DMS 273 treated with DMSO at 0.1 percent for 48 hours (cell line): ENCODE data around the gene ULK4.
"Not testable (repeated sequence)": the region's sequence is repeated elsewhere in the genome, so short reads cannot be mapped to it uniquely, and the experiment has no call there.

Experiments
- DNase-seq: peaks from one replicate; lab custom pipeline; 2025; lab: John Stamatoyannopoulos, UW

The ULK4 gene

DNA sequence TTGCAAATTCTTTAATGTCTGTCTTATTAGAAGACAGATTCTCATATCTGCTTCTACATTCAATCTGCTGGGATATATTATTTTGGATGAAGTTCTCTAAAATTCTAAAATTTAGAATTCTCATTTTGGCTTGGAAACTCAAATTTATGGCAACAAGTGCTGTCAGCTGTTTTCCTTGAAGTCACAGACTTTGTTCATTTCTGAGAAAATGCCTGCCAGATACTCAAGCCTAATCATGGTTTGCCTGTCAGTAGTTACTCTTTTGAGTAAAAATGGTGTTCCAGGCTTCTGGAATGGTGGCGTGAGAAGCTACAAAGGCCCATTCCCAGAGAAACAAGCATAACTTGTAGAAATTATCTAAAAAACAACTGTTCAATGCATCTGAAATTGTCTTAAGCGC lies 646.8 kb downstream of the ULK4 start:
- no peak for DNase-seq

DNA sequence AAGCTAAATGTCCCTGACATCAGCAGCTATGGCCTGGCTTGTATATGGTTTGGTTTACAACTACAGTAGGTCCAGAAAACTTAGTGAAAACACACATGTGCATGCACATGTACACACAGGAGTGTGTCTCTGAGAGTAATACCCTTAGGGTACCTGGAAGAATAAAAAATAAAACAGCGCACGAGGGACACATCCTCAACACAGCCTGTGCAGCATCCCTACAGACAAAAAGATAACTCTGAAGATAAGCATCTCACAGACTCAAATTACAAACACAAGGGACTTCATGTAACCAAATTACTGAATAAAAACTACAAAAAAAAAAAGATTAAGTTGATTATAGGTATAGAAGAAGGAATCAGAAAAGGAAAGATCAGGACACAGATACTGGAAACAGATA lies 653.8 kb downstream of the ULK4 start:
- DNase-seq: no peak

DNA sequence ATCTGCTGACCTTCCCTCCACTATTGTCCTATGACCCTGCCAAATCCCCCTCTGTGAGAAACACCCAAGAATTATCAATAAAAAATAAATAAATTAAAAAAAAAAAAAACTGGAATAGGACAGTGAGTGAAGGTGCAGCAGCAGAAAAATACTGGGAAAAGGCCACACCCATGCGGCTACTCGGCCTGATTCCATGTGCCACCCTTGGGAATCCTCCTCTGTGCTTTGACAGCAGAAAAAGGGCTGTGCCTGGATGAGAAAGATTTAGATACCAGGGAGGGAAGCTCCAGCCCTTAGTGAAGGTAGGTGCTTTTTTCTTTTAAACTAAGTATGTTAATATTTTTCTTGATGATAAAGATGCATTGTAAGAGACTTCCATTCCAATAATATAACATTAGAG lies 654.8 kb downstream of the ULK4 start:
- no peak for DNase-seq

DNA sequence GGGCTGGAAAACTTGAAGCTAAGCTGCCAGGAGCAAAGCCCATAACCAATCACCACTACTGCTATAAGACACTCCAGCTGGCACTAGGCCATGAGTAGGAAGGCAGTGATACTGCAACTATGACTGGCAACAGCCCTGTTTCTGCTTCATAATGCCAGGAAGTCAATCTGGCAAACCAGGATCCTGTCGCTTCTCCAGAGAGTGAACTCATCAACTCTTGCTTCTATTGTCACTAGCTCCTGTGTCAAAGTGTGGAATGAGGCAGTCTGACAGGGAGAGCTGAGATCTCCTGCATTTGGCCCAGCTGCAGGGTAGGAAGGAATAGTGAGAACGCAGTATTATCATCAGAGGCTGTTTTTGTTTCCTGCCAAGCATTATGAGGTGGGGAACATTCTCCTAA lies 657.3 kb downstream of the ULK4 start:
- DNase-seq: no peak

DNA sequence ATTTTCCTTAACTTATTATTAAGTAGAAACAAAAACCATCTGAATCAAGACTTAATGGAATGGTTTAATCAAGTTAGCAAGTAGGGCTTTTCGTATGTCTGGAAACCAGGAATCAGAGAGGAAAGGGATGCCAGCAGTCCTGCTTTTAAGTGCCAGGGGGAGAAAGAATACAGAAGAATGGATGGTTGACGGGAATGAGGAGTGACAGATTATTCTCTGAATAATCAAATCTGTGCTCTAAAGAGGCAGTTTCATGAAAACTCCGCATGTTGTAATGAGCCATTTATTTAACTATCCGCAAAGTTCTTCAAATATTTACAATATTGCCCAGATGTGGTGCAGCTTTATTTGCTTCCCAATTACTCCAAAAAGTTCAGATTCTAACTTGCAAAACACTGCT lies 659.6 kb downstream of the ULK4 start:
- DNase-seq: no peak

DNA sequence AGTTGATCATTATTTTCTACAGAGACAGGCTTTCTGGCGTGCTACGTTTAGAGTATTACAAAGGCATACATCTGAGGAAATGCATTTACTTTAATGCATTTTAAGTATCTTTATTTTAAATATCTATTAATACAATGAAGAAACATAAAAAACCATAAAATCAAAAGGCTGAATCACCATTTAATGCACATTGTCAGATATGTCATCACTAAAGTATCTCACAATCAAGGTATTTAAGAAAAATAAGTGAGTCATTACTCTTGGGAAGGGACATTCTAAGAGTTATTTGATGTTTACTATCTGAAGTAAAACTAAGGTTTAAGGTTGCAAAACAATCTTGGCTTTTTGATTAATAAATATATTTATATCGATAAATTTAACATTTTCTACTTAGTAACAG lies 660.4 kb downstream of the ULK4 start:
- DNase-seq: no peak

DNA sequence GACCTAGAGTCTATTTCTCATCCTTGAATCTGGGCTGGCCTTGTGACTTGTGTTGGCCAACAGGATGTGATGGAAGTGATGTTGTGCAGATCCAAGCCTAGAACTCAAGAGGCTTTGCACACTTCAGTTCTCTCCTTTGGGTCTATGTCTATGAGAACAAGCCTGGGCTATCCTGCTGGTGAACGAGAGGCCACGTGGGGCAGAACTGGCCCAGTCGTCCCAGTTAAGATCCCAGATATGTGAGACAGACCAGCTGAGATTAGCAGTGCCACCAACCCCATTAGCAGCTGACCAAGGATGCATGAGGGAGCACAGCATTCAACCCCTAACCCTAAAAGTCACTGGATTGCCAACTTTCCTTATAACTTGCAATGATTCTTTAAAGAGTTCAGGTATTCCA lies 662.9 kb downstream of the ULK4 start:
- no peak for DNase-seq

DNA sequence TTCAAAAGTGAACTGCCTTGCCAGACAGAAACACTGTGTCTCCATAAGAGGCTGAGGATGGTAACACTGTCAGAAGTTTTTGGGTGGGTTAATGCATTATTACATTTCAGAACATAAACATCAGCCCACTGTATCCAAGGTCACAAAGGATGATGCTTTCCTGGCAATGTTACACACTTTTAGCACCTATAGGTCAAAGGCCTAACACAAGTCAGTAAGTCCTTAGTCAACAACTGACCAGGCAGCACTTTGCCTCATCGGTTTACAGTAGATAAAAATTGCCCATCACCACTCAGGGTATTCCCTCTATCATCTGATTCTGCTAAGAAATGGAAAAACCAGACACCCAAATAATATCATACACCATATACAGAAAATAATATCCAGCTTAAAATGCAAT lies 664.2 kb downstream of the ULK4 start:
- no peak for DNase-seq

DNA sequence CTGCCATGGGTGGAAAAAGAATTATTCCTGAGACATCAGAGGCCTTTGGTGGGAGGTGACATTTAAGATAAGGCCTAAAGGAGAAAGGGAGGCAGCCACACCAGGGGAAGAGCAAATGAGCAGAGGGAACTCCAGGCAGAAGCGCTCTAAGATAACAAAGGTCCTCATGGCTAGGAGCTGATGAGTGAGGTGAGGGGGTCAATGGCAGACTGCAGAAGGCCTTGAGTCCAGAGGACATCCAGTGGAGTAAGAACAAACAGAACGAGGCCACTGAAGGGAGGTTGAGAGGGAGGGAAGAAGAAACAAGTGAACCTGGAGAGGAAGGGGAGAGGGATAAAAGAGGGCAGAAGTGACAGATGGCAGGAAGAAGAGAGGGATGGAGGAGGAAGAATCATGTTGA lies 665.3 kb downstream of the ULK4 start:
- DNase-seq: no peak

DNA sequence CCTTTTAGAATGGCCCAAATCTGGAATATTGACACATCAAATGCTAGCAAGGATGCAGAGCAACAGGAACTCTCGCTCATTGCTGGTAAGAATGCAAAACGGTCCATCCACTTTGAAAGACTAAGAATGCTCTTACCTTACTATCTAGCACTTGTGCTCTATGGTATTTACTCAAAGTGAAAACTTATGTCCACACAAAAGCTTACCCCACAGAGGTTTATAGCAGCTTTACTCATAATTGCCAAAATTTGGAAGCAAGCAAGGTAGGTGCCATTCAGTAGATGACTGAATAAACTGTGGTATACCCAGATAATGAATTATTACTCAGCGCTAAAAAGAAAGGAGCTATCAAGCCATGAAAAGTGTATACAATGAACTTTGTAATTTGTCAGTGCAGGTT lies 666.2 kb downstream of the ULK4 start:
- DNase-seq: no peak

DNA sequence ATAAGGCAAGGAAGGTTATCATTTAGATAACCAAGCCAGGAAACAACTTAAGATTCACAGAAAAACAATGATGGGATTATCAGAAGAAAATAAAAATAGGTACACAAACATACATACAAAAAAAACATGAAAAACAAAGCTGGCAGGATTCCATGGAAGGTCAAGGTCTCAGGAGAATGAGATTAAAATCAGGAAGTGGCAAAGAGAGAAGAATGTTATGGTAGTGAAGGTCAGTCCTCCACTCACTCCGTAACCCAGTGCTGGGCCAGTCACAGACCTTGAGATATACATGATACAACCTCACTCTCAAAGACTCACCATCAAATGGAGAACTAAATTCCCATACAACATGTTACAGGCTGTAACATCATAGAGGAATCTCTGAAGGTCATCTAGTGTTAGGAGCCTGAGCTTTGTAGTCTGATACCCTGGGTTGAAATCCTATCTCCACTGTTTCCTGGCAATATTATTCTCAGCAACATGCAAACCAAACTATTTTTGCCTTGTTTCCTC lies 668.7 kb downstream of the ULK4 start:
- DNase-seq: no peak

DNA sequence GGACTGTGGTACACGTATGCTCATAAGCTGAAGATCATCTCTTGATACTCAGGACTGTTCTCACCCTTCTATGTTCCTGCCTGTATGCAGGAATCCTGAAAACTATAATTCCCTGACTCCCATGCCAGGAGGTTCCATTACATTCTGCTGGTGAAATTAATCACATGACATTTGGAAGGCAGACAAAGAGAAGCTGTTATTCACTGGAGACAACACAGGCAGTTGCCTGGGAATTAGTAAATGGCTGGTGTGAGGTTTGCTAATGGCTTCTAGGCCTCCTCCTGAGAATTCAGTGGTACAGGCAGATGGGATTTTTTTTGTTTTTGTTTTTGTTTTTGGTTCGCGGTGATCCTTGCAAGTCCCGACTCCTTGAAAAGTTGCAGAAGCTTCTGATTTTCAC lies 671.2 kb downstream of the ULK4 start:
- DNase-seq: no peak

DNA sequence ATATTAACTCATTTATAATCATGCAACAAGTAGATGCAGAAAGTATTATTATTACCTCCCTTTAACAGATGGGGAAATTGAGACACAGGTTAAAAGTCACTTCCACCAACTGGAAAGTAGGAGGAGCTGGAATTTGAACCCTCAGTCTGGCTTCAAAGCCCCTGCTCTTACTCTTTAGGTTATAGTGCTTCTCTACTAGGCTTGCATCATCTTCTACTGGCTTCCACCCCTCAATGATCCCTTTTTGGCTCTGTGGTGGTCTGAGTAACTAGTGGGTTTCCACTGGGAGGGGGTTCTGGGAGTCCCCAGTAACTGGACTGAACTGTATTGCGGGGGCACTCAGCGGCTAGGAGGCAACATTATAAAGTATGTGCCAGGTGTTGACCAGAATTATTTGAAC lies 671.6 kb downstream of the ULK4 start:
- DNase-seq: no peak

DNA sequence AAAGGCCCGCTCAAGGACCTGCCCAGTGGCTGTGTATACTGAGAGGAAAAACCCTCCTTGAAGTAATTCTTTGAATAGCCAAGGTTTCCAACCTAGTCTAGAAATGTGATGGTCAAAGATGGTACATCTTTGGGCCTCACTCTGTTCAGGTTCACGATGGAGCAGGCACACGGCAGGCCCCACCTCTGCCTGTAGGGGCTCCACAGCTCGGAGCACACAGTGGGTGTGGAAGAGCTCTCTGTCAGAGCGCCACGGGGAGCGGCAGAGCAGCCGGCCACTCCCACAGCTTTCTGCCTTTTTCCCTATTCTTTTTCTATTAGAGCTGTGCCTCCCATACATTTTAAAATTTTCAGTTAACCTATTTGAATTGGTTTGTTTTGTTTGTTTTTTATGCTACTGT lies 673.1 kb downstream of the ULK4 start:
- DNase-seq: no peak

DNA sequence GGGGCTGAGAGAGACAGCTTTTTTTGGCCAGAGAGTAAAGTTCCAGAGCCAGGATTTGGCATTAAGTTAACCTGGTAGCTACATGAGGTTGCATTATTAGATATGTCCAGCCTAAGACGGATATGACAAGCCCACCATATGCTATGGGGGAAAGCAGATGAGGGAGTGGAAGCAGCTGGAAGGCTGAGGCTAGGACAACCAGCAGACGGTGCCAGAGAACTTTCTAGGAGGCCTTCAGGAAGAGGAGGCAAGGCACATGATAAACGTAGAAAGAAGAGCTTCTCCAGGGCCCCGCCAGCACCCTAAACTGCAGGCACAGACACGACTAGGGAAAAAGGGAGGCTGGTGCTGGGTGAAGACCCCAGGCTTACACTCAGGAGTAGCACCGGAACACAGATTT lies 675.6 kb downstream of the ULK4 start:
- DNase-seq: no peak

DNA sequence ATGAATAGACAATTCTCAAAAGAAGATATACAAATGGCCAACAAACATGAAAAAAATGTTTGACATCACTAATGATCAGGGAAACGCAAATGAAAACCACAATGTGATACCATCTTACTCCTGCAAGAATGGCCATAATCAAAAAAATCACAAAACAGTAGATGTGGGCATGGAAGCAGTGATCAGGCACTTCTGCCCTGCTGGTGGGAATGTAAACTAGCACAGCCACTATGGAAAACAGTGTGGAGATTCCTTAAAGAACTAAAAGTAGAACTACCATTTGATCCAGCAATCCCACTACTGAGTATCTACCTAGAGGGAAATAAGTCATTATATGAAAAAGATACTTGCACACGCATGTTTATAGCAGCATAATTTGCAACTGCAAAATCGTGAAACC lies 677.0 kb downstream of the ULK4 start:
- not testable (repeated sequence) for DNase-seq

DNA sequence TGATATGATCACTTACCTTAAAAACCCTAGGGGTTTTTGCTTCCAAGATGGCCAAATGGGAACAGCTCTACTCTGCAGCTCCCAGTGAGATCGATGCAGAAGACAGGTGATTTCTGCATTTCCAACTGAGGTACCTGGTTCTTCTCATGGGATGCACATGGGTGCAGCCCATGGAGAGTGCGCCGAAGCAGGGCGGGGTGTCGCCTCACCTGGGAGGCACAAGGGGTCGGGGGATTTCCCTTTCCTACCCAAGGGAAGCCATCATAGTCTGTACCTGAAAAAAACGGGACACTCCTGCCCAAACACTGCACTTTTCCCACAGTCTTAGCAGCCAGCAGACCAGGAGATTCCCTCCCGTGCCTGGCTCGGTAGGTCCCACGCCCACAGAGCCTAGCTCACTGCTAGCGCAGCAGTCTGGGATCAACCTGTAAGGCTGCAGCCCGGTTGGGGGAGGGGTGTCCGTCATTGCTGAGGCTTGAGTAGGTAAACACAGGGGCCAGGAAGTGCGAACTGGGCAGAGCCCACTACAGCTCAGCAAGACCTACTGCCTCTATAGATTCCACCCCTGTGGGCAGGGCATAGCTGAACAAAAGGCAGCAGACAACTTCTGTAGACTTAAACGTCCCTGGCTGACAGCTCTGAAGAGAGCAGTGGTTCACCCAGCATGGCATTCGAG lies 684.0 kb downstream of the ULK4 start:
- DNase-seq: no peak

DNA sequence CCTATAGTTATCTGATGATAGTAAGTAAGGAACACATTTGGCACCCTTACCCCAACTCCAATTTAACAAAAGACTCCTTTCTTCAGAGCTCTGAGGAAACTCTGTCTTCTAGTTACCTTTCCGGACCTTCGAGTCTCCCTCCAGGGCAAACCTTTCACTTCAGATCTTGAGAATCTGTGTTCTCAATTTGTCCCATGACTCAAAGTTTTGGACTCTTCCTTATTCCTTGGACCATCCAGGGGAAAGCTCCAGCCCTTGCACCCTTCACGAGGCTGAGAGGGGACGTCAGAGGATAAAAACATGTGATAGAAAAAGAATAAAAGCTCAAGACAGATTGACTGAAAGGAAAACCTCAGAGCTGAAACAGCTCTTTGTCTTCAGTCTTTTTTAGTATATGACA lies 685.7 kb downstream of the ULK4 start:
- no peak for DNase-seq

DNA sequence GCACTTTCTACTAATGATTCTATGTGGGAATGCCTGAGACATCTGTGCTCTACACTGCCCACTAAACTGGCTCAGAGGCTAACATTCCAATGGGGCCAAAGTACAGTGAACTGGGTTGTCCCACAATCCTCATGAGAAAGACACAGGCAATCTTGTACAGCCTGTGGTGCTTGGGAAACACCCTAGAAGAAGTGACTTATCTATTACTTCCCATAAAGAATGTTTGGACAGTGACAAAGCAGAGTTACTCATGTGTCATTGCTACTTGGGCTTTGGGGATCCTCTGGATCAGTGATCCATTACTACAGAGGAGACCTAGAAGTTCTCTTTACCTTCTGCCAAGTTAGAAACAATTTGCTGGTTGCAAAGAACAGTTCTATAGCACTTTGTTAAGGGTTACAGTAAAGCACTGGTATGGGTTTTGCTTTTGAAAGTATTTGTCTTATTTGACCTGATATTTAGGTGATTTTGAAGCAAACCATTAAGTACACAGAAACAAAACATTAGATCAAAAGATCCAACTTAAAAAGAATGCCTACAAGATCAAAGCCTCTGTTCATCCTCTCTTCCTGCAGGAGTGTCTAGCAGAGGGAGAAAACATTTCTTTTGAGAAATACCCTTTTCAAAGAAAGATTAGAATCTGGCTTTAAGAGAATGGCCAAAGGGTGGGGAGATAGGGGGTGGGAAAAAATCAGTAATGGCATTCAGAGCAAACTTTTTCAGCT lies 686.8 kb downstream of the ULK4 start:
- DNase-seq: no peak

DNA sequence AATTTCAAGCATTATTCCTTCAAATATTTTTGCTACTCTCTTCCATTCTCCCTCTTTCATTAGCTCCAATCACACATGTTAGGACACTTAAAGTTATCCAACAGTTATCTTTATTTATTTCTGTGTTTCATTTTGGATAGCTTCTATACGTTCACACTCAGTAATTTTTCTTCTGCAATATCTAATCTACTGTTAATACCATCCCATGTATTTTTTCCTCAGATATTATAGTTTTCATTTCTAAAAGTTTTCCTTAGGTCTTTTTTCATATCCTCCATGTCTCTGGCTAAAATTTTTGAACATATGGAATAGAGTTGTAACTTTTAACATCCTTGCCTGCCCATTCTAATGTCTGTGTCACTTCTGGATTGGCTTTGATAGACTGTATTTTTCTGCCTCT lies 689.2 kb downstream of the ULK4 start:
- DNase-seq: no peak

DNA sequence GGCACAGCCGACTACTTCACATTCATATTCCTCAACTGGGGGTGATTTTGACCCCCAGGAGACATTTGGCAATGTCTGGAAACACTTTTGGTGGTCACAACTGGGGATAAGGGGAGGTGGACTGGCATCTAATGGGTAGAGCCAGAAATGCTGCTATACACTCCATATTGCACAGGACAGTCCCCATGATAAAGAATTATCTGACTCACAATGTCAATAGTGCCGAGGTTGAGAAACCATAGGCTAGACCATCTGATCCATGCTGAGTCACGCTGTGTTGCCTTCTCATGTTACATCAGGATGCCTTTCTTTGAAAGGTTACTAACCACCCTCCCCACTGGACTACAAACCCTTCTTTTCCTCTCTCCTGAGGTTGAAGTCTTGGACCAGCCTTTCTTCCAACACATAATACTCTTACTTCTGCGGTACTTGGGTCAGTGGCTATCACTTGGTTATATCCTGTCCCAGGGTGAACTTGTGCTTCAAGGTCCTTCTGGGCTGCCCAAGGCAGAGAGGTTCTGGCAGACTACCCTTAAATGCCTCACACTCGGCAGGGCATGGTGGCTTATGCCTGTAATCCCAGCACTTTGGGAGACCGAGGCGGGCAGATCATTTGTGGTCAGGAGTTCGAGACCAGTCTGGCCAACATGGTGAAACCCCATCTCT lies 693.8 kb downstream of the ULK4 start:
- DNase-seq: no peak

DNA sequence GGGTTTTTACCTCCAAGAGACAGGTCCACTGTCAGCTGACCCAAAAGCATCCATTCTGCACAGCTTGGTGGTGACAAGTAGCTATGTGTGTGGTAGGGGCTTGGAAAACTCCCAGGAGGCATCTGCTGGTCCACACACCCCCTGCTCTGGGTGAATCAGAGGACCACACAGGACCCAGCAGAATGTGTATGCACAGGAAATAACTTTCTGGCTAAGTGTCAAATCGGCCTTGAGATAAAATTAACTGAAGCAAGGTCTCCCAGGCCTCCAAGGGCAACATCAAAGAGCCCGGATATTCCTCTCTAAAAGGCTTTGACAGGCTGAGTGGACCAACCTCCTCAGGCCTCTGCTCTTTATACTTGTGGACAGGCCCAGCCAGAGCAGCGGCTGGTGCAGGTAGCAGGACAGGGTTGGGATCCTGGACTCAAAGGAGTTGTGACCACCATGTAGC lies 696.1 kb downstream of the ULK4 start:
- no peak for DNase-seq

DNA sequence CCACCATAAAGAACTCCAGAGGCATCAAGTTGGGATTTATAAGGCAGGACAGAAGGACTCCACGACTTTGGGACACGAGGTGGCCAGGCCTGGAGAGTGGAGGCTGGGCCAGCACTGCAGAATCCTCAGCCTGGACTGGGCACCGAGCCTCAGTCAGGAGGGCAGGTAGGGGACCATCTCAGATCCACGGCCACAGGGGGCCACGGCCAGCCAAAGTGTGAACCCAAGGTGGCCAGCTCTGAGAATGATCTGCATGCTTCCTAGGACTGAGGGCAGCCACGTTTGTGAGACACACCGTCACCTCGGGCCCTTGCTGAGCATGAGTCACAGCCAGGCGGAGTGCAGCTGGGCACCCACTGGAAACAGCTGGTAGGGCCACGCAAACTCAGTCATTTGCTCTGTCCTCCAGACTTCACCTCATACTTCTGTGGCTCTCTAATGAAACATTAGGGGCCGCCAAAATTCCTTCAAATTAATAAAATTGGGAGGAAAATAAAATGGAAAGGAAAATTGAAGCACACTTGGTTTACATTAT lies 696.8 kb downstream of the ULK4 start:
- no peak for DNase-seq
